KMS-11 (cell line): Measurements from ENCODE around the gene GNG2.

Experiments
- H2AFZ ChIP-seq: fragments of 200-600 bp; sonication (generic); 2 replicates; pipeline ENCODE4 v1.6.1; 2016; ENCODE audit warnings: antibody characterized with exemption, mixed run types, low read depth
- H3K27ac ChIP-seq: fragments of 200-600 bp; sonication (generic); 2 replicates; pipeline ENCODE4 v1.6.1; 2016; ENCODE audit warnings: mild to moderate bottlenecking, mixed run types
- H3K27me3 ChIP-seq: fragments of 200-600 bp; sonication (generic); 2 replicates; pipeline ENCODE4 v1.6.1; 2017; ENCODE audit warnings: mild to moderate bottlenecking, low read depth, mixed run types, moderate library complexity; ENCODE audit not compliant: insufficient read depth
- H3K36me3 ChIP-seq: fragments of 200-600 bp; sonication (generic); 2 replicates; pipeline ENCODE4 v1.6.1; 2017; ENCODE audit warnings: mild to moderate bottlenecking, mixed run types; ENCODE audit not compliant: insufficient read depth
- H3K4me1 ChIP-seq: fragments of 200-600 bp; sonication (generic); 2 replicates; pipeline ENCODE4 v1.6.1; 2016; ENCODE audit warnings: mild to moderate bottlenecking, low read depth, mixed run types; ENCODE audit not compliant: poor library complexity, severe bottlenecking
- H3K4me2 ChIP-seq: fragments of 200-600 bp; sonication (generic); 2 replicates; pipeline ENCODE4 v1.7.0; 2016; ENCODE audit warnings: mild to moderate bottlenecking, mixed run types
- H3K4me3 ChIP-seq: fragments of 200-600 bp; sonication (generic); IDR thresholded peaks from 2 replicates; pipeline ENCODE4 v1.6.1; 2017; ENCODE audit warnings: low read depth, low read length, mixed read lengths; ENCODE audit not compliant: insufficient read depth
- H3K79me2 ChIP-seq: fragments of 200-600 bp; sonication (generic); 2 replicates; pipeline ENCODE4 v1.6.1; 2016; ENCODE audit warnings: low read depth, mixed run types; ENCODE audit not compliant: insufficient read depth
- H3K9ac ChIP-seq: fragments of 200-600 bp; sonication (generic); 2 replicates; pipeline ENCODE4 v1.6.1; 2016; ENCODE audit warnings: mild to moderate bottlenecking, mixed run types
- H4K20me1 ChIP-seq: fragments of 200-600 bp; sonication (generic); 2 replicates; pipeline ENCODE4 v1.6.1; 2016; ENCODE audit warnings: mild to moderate bottlenecking, mixed run types; ENCODE audit not compliant: insufficient read depth
- TF ChIP-seq, protein P1 (sequence below): fragments of 200-600 bp; sonication (generic); conservative IDR thresholded peaks from 2 replicates; pipeline ENCODE4 v1.6.1; 2017; ENCODE audit warnings: low read depth, mild to moderate bottlenecking, antibody characterized with exemption, low read length, moderate library complexity, mixed read lengths

The GNG2 gene

DNA sequence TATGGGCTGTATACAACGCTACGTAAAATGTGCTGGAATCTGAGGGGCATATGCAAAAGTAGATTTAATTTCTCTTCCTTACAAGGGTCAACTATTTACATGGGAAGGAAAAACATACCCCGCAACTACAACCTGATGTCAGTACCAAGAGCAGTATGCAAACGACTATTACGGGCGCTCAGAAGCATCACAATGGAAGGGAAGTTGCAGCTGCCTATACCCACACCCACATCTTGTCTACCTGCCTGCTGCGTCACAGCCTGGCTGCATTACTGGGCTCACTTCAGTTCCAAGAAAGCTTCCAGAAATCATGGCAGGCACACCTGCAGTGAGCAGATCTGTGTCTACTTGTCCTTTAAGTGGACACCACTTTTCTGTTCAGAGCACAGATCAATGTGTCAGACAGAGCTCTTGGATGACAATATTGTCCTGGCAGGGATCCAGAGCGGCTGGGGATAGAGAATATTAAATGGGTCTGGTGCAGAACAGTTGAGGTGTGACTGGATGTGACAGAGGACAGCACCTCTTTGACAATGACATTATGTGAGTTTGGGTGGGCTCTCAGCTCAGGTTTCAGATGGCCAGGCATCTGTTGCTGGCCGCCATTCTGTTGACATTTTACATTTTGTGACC lies 41.5 kb upstream of the GNG2 start:
- no peaks in the 10 kb centered on the region for H4K20me1 ChIP-seq
- TF ChIP-seq, protein P1, sequence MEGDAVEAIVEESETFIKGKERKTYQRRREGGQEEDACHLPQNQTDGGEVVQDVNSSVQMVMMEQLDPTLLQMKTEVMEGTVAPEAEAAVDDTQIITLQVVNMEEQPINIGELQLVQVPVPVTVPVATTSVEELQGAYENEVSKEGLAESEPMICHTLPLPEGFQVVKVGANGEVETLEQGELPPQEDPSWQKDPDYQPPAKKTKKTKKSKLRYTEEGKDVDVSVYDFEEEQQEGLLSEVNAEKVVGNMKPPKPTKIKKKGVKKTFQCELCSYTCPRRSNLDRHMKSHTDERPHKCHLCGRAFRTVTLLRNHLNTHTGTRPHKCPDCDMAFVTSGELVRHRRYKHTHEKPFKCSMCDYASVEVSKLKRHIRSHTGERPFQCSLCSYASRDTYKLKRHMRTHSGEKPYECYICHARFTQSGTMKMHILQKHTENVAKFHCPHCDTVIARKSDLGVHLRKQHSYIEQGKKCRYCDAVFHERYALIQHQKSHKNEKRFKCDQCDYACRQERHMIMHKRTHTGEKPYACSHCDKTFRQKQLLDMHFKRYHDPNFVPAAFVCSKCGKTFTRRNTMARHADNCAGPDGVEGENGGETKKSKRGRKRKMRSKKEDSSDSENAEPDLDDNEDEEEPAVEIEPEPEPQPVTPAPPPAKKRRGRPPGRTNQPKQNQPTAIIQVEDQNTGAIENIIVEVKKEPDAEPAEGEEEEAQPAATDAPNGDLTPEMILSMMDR, result no peak
- H3K9ac ChIP-seq, result no peak overlapping the region
- no peak overlapping the region for H3K4me2 ChIP-seq
- H3K27me3 ChIP-seq, result no peaks in the 10 kb centered on the region
- no peak overlapping the region for H3K27ac ChIP-seq
- no peak overlapping the region for H2AFZ ChIP-seq
- no peaks in the 10 kb centered on the region for H3K79me2 ChIP-seq
- peaks cover 13% of the 10 kb centered on the region for H3K4me1 ChIP-seq
- no peak overlapping the region for H3K4me3 ChIP-seq
- H3K36me3 ChIP-seq, result no peaks in the 10 kb centered on the region

DNA sequence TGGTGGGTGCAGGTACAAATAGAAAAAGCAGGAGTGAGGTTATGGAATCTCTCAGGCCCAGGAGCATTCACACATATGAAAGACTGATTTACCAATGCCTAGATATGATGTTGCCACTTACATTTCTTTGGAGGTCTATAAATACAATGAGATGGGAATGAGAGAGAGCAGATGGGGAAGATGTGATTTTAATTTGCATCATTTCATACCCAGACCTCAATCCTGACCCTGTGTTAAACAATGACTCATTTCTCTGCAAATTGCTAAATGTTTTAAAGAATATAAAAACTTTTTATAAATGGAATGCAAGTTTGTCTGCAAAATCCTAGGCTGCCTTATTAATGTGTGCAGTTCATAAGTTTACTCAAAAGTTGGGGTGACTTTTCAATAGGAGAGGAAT lies 38.6 kb upstream of the GNG2 start:
- Histone ChIP-seq H3K4me3 (no peak overlapping the region), H4K20me1 (no peaks in the 10 kb centered on the region), H3K79me2 (no peaks in the 10 kb centered on the region), H3K27ac (no peak overlapping the region), H3K4me1 (peaks cover 19% of the 10 kb centered on the region), H3K36me3 (no peaks in the 10 kb centered on the region), H3K9ac (no peak overlapping the region), H3K27me3 (no peaks in the 10 kb centered on the region), H3K4me2 (no peak overlapping the region), H2AFZ (no peak overlapping the region)
- TF ChIP-seq, protein P1, result no peak

DNA sequence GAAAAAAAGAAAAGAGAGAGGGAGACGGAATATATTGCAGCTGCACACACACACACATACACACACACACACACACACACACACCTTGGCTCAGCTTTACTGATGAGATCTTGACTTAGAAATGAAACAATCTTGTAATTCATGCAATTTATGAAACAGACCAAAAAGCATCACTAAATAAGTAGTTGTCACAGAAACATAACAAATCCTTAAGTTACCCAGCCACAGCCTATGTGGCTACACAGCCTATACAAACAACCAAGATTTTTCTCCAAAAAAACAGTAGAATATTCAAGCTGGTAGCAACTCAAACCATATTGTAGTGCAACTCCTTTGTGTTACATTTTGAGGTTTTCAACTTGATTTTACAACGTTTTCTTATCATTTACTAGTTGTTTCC lies 37.9 kb upstream of the GNG2 start:
- no peak overlapping the region for H3K4me3 ChIP-seq
- peaks cover 19% of the 10 kb centered on the region for H3K4me1 ChIP-seq
- H3K27ac ChIP-seq, result no peak overlapping the region
- H3K4me2 ChIP-seq, result no peak overlapping the region
- H4K20me1 ChIP-seq, result no peaks in the 10 kb centered on the region
- no peaks in the 10 kb centered on the region for H3K79me2 ChIP-seq
- H2AFZ ChIP-seq, result no peak overlapping the region
- H3K9ac ChIP-seq, result no peak overlapping the region
- no peaks in the 10 kb centered on the region for H3K27me3 ChIP-seq
- TF ChIP-seq, protein P1, result no peak
- no peaks in the 10 kb centered on the region for H3K36me3 ChIP-seq

DNA sequence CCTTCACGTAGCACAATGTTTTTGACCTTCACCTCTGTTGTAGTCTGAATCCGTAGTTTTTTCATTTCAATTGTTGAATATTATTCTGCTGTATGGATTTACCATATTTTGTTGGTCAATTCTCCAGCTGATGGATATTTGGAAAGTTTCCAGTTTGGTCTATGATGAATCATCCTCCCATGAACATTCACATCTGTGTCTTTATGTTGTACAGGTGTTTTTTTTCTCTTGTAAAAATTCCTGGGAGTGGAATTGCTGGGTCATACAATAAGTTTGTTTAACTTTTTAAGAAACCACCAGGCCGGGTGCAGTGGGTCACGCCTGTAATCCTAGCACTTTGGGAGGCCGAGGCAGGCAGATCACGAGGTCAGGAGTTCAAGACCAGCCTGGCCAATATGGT lies 36.7 kb upstream of the GNG2 start:
- H3K9ac ChIP-seq, result no peak overlapping the region
- H3K27me3 ChIP-seq, result no peaks in the 10 kb centered on the region
- no peak overlapping the region for H2AFZ ChIP-seq
- TF ChIP-seq, protein P1, result no peak
- no peaks in the 10 kb centered on the region for H4K20me1 ChIP-seq
- no peak overlapping the region for H3K27ac ChIP-seq
- H3K36me3 ChIP-seq, result no peaks in the 10 kb centered on the region
- H3K4me1 ChIP-seq, result peaks cover 19% of the 10 kb centered on the region
- H3K4me3 ChIP-seq, result no peak overlapping the region
- H3K79me2 ChIP-seq, result no peaks in the 10 kb centered on the region
- H3K4me2 ChIP-seq, result no peak overlapping the region; the same call in 1 of the 2 replicates
